Posterior vena cava (tissue), 2 donors: ENCODE results near the gene BRSK1. TPM values are rescaled to one million over a fixed set of nuclear protein-coding genes. Genes with fewer than 3 reads are reported as not detected.

ENCODE experiments used
- microRNA-seq, 2 donors: library from miRNA; unstranded; fragments of <30 nt; microRNA quantifications; one replicate each; pipeline ENCODE4 v1.2.0, GENCODE V29; 2020 to 2021; ENCODE audit warnings: borderline microRNAs expressed in 2 of 2
- total RNA-seq, 2 donors: library from RNA; stranded (reverse); fragmentation: NEBNext Ultra II Directional; extraction: Animal tissue kit (Norgen Biotek cat#: 25700); gene quantifications; one replicate each; pipeline ENCODE4 v1.2.1, GENCODE V29; 2021
- donor health status: DM: yes; HTN: yes; CAD: no.
- donor health status: DM: yes; HTN: yes; CAD: no.

Gene BRSK1
- total RNA-seq, 2 donors from 2014 or later = 7.2 to 9.2 TPM

Small RNAs within 50 kb of the gene (microRNA-seq; reads per million reads assigned to microRNA genes)
- 1.8 to 2.3 reads per million in 2 donors for gene MIR6802
- 2.9 to 3.2 reads per million in 2 donors for gene MIR6803

Other genes with a start within 250 kb of the BRSK1 start
- under 1 TPM in 1 of 2 donors, not detected in 1; 0.19 TPM for gene GP6, start 245.7 kb upstream of the BRSK1 start, total RNA-seq
- 1 to 10 TPM; 7.8 to 8.1 TPM for gene RDH13, start 220.8 kb upstream of the BRSK1 start, total RNA-seq
- 1 to 10 TPM in 1 of 2 donors, under 1 TPM in 1; 0.38 to 2.1 TPM for gene EPS8L1, start 208.1 kb upstream of the BRSK1 start, total RNA-seq
- 100 to 1,000 TPM; 207 to 252 TPM for gene PPP1R12C, start 166.4 kb upstream of the BRSK1 start, total RNA-seq
- gene TNNT1, start 134.8 kb upstream of the BRSK1 start, total RNA-seq = not detected
- gene TNNI3, start 126.3 kb upstream of the BRSK1 start, total RNA-seq = not detected
- not detected for gene DNAAF3, start 117.4 kb upstream of the BRSK1 start, total RNA-seq
- not detected for gene SYT5, start 103.7 kb upstream of the BRSK1 start, total RNA-seq
- 1 to 10 TPM in 1 of 2 donors, under 1 TPM in 1; 0.81 to 1.6 TPM for gene PTPRH, start 74.5 kb upstream of the BRSK1 start, total RNA-seq
- gene TMEM86B, start 55.2 kb upstream of the BRSK1 start, total RNA-seq = 1 to 10 TPM; 1.6 to 1.7 TPM
- gene PPP6R1, start 25.0 kb upstream of the BRSK1 start, total RNA-seq = 10 to 100 TPM; 40.6 to 46.0 TPM
- 10 to 100 TPM; 19.8 to 20.1 TPM for gene HSPBP1, start 3.9 kb upstream of the BRSK1 start, total RNA-seq
- gene TMEM150B, start 41.3 kb downstream of the BRSK1 start, total RNA-seq = 1 to 10 TPM; 1.9 to 5.4 TPM
- 1 to 10 TPM; 3.9 to 6.3 TPM for gene KMT5C, start 55.9 kb downstream of the BRSK1 start, total RNA-seq
- gene COX6B2, start 70.7 kb downstream of the BRSK1 start, total RNA-seq = 1 to 10 TPM in 1 of 2 donors, not detected in 1; 1.3 TPM
- not detected for gene GARIN5B, start 79.3 kb downstream of the BRSK1 start, total RNA-seq
- gene IL11, start 86.5 kb downstream of the BRSK1 start, total RNA-seq = not detected
- not detected for gene TMEM190, start 92.8 kb downstream of the BRSK1 start, total RNA-seq
- under 1 TPM; 0.69 to 0.90 TPM for gene TMEM238, start 100.3 kb downstream of the BRSK1 start, total RNA-seq
- gene RPL28, start 101.9 kb downstream of the BRSK1 start, total RNA-seq = 1,000 to 10,000 TPM in 1 of 2 donors, 100 to 1,000 TPM in 1; 882 to 1,056 TPM
- gene UBE2S, start 123.8 kb downstream of the BRSK1 start, total RNA-seq = 10 to 100 TPM; 17.6 to 23.3 TPM
- gene SHISA7, start 159.3 kb downstream of the BRSK1 start, total RNA-seq = not detected
- gene ISOC2, start 177.6 kb downstream of the BRSK1 start, total RNA-seq = 10 to 100 TPM; 23.1 to 25.1 TPM
- not detected for gene C19orf85, start 180.8 kb downstream of the BRSK1 start, total RNA-seq
- 1 to 10 TPM; 5.7 to 7.9 TPM for gene ZNF628, start 192.6 kb downstream of the BRSK1 start, total RNA-seq
- 10 to 100 TPM; 15.8 to 16.3 TPM for gene NAT14, start 201.2 kb downstream of the BRSK1 start, total RNA-seq
- gene SSC5D, start 204.4 kb downstream of the BRSK1 start, total RNA-seq = 10 to 100 TPM; 32.4 to 40.6 TPM